Measurements from ENCODE around the gene DCTN5.
"Not testable (repeated sequence)": the region's sequence is repeated elsewhere in the genome, so short reads cannot be mapped to it uniquely, and the experiment has no call there.

Gene DCTN5

GRCh38 chr16:23640931-23641765, at the start of gene DCTN5, which contains the start of gene PALB2:
DCTN5 (plus strand) TSS chr16:23641466; CDS start chr16:23641543, 77 bp downstream.
PALB2 (minus strand) TSS chr16:23641310; CDS start chr16:23641157, 153 bp downstream.
- peak; percentile 89 for DNase-seq

DNA sequence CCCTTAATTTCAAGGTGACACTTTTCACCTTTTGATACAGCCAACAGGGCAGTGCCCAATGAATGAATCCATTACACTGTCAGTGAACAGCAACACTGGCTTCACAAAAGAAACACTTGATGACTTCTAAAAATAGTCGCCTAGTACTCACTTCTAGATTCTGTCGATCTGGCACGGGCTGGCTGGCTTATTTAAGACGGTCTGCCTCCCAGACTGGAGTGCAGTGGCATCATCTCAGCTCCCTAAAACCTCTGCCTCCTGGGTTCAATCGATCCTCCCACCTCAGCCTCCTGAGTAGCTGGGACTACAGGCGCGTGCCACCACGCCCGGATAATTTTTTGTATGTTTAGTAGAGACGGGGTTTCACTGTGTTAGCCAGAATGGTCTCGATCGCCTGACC, 47.1 kb upstream of the DCTN5 start:
- DNase-seq: no peak

DNA sequence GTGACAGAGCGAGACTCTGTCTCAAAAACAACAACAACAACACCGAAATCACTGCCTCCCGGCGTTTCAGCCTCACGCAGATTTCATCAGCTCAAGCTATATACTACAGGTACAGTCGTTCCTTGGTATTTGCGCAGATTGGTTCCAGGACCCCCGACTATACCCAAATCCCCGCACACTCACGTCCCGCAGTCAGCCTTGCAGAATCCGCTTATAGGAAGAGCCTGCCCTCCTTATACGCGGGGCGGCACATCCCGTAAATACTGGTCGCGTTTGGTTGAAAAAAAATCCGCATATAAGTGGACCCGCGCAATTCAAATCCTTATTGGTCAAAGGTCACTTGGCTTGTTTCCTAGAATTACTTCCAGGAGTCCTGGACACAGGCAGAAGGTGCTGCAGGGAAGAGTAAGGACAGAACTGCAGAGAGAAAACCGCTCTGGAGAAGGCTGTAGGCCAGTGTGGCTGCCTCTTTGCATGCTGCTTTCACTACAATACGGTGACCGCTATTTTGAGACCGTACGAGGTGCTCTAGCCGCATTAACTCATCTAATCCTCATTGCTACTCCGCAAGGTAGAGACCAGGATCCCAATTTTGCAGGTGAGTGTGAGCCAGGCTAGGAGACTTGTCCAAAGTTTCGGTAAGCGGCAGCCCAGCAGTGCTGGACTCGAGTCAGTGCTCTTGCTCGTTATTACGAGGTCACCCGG, 45.9 kb upstream of the DCTN5 start:
- DNase-seq: no peak

DNA sequence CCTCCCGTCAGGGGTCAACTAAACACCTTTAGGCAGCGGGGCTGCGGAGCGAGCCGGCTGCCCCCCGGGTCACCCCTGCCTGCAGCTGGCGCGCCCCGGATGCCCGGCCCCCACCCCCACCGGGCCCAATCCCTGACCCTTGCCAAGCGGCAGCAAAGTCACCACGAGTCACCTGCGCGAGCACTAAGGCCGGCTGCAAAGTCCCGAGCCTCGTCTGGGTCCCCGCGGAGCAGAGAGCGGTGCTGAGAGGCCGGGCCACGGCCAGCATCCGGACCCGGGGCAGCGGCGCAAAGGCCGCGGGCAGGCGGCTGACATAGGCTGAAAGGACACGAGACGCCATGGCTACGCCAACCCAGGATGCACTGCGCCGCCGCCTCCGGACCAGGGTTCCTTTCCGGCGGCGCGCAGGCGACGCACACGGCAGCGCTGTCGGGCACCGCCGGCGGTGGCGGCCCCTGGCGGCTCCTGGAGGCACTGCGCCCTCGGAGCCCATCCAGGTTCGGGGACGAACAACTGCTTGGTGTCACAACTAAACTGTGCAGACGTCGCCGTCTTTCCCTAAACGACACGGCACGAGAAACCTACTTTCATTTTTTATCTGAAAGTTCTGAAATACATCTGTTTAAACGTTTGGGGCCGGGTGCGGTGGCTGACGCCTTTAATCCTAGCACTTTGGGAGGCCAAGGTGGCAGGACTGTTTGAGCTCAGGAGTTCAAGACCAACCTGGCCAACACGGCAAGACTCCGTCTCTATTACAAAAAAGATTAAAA, 45.1 kb upstream of the DCTN5 start, which contains the start of gene NDUFAB1:
TSS of gene NDUFAB1 (minus strand) at position 366 of the 770 bp plus-strand sequence. CDS start at position 340, 26 bp downstream.
- peak; percentile 54 for DNase-seq

DNA sequence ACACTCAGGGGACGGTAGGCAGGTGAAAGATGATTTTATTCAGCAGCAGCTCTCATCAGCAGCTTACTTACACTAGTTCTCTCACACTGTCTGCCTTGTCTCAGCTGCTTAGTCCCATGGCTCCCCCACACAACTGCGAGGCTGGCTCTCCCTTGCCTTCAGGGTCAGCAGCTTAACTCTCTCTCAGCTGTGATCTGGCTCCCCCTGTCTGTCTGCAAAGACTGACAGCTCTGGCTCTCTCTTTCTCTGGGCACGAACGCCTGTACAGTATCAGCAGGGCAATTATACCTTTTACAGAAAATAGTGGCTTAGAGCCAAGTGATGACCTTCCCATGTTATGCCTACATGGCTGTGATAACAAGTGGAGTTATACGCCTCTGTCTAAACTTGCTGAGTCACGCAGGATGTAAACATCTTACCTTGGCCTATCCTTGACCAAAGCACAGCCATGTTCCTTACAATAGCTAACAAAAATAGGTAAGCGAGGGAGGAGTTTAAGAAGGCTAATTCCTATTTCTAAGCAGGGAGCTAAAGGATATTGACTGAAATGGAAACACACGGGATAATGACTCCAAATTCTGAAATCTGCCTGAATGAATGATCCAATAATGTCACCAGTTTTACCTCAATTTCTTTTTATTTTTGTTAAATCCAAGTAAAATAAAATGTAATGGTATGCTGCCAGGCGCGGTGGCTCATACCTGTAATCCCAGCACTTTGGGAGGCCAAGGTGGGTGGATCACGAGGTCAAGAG, 44.1 kb upstream of the DCTN5 start:
- DNase-seq: peak; percentile 23

DNA sequence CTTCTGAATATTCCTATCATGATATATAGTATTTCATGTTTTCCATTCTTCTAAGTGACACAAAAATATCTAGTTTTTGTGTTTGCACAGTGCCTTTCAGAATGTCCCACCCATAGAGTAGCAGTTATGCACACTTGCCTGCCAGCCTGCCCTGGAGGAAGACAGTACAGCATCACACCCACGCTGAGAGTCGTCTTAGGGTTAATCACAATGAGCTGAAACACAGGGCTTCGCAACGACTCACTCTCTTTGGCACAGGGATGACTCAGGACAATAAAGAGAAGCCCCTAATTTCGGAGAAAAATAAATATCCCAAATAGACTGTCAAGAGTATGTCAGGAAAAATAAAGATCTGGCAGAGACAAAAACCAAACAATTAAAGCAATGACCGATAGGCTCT, 33.5 kb upstream of the DCTN5 start:
- no peak for DNase-seq

- no peak for DNase-seq
Observed at GRCh38 chr16:23608194-23608593, 33.1 kb upstream of the DCTN5 start.

- no peak for DNase-seq
Observed at GRCh38 chr16:23609929-23610328, 31.3 kb upstream of the DCTN5 start.

- not testable (repeated sequence) for DNase-seq
Observed at GRCh38 chr16:23610905-23611304, 30.4 kb upstream of the DCTN5 start.

GRCh38 chr16:23611936-23612335, 29.3 kb upstream of the DCTN5 start:
- DNase-seq: no peak

GRCh38 chr16:23615805-23616204, 25.5 kb upstream of the DCTN5 start:
- no peak for DNase-seq

DNA sequence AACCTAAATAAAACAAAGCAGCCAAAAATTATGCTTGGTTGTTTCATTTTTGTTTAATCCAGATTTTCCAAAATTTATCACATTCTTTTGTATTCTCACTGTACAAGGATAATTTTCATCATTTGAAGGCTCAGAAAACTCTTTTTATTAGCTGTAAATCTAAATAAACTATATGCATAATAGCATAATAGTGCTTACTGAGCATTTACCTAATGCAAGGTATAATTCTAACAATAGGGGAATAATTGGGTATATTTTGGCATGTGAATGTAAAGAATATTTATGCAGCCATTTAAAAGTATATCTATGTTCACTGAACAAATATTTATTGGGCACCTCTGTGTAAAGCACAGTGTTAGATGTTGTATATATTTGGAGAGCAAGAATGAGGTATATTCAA, 17.2 kb upstream of the DCTN5 start:
- no peak for DNase-seq

DNA sequence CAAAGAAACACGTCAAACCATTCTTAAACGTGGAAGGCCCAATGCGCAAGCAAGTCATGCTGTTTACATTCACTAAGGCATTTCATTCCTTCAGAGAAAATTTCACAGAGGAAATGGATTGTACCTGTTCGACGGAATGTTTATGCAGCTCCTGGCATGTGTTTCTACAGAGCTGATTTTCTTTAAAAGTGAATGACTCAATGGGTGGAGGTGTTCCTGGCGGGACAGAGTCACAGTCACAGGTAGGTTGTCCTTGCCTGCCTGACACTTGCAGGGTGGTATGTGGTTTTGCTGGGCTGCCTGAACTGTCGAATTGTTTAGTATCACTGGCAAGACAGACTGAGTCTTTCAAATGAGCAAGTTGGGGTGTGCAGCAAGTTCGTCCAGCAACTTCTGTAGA, 11.8 kb upstream of the DCTN5 start:
- DNase-seq: no peak

GRCh38 chr16:23631874-23632273, 9.4 kb upstream of the DCTN5 start:
- DNase-seq: not testable (repeated sequence)

DNA sequence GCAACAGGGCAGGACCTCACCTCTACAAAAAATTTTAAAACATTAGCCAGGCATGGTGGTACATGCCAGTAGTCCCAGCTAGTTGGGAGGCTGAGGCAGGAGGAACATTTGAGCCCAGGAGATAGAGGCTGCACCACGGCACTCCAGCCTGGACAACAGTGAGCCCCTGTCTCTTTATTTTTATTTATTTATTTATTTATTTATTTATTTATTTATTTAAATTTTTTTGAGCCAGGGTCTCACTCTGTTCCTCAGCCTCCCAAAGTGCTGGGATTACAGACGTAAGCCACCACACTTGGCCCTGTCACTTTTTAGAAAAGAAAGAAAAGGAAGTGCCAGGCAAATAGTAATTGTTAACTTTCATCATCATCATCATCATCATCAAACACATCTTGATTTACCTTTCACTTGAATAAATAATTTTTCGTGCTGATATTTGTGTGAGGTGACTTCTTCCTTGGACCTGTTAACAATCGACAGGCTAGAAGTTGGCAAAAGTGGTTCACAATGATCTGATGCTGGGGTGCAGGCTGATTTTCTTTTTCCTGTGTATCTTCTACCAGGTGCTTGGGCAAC, 6.7 kb upstream of the DCTN5 start:
- DNase-seq: no peak

DNA sequence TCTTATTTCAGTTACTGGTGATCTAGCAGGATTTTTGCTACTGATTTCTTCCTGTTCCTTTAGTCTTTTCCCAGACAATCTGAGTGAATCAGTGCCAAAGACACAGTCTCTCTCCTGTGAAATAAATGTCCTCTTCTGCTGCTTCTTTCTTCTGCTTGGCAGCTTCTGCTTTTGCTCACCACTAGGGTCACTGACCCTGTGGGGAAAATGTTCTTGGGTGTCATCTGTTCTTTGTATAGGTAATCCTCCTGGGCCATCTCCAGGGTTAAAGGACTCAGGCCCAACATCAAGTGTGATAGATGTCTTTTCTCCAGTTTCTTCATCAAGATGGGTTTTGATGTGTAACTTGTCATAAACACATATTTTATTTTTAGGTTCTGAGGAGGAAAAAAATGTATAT, 5.3 kb upstream of the DCTN5 start:
- DNase-seq: no peak

DNA sequence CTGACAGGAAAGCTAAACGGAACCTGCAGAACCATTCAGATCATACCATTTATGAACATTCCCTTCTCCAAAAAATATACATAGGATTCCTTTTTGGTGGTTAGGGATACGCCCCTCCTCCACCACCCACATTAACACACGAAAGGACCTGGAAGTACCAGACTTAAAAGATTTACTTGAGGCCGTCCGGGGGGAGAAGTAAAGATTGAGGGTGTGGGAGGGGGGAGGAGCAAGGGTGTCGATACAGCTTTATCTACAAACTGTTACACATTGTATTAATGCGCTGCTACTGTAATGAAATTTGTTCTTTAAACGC, 693 bp upstream of the DCTN5 start:
- no peak for DNase-seq

DNA sequence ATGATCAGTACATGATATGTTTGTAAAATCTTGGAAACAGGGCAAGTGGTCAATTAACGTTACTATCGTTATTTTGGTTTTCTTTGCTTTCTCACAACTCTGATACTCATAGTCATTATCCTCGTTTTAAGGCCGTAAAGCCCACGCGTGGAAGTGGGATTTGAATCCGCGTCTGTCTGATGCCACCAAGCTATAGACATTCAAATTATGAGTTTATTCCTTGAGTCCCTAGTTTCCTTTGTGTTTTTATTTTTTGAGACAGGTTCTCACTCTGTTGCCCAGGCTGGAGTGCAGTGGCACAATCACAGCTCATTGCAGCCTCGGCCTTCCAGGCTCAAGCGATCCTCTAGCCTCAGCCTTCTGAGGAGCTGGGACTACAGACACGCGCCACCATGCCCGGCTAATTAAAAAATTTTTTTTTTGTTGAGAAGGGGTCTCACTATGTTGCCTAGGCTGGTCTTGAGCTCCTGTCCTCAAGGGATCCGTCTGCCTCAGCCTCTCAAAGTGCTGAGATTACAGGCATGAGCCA, 1.0 kb downstream of the DCTN5 start:
- DNase-seq: no peak

DNA sequence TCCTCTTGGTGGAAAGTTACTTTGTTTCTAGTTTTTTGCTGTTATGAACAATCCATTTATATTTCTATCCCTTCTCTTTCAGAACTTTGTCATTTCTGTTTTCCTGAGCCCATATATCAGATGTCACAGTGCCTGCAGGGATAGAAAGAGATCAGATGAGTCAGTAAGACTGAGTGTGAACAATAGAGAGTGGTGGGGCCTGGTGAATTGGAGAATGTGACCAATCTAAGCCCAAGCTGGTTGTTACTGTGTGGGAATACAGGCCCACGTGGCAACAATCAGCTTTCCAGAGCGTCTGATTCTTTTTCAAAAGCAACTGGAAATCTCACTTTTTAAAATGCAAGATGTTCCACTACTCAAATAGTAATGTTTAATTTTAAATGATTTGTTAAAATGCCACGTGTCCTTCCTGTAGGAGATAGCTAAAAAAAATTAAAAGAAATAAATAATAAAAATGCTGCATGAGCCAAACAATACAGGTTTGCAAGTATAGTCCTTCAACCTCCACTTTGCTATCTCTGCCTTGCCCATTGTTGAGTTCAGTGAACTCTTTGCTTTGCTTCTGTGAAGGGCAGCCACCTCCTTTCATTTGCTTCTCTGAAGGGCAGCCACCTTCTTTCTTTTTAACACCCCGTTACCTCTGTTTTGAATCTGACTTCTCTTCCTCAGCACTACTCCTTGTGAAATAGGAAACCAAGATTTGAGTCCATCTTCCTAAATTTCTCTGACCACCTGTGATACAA, 9.6 kb downstream of the DCTN5 start:
- no peak for DNase-seq

DNA sequence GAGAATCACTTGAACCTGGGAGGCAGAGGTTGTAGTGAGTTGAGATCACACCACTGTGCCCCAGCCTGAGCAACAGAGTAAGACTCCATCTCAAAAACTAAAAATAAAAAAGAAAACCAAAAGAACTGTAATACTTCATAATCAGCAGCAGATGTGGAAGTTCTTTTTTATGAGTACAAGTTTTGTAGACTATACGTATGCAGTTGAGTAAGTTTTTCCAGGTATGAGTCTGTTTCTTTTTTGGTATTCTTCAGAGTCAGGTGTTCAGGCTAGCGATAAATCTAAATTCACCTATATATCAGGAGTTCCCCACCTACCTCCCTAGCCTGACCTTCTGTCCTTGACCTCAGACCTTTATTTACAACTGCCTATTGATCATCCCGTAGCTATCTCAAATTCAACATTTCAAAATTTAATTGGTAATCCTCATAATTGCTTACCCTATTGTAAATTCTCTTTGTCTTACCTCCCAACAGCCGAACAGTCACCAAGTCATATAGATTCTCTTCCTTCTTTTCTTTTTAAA, 10.7 kb downstream of the DCTN5 start:
- DNase-seq: no peak

- no peak for DNase-seq
Observed at GRCh38 chr16:23663918-23664317, 22.7 kb downstream of the DCTN5 start.

Measured in GF-D8 (cell line).